H9 (cell line): ENCODE results near the gene FRY. TPM values are rescaled to one million over a fixed set of nuclear protein-coding genes. Genes with fewer than 3 reads are reported as not detected.

Experiments
- DNase-seq: peaks from one replicate; pipeline ENCODE4 v3.0.0-alpha.2; 2017
- H2AFZ ChIP-seq: one replicate; pipeline ENCODE4 v1.6.1; 2013; ENCODE audit warnings: mild to moderate bottlenecking, low read length, control low read depth, moderate library complexity
- H2AK5ac ChIP-seq: 2 replicates; pipeline ENCODE4 v1.6.1; 2013; ENCODE audit warnings: low read length, control low read depth, mixed read lengths; ENCODE audit not compliant: insufficient read length
- H2BK120ac ChIP-seq: one replicate; pipeline ENCODE4 v1.6.1; 2013; ENCODE audit warnings: low read depth, mild to moderate bottlenecking, low read length, control low read depth, inconsistent platforms; ENCODE audit not compliant: poor library complexity, severe bottlenecking
- H2BK12ac ChIP-seq: 2 replicates; pipeline ENCODE4 v1.6.1; 2013; ENCODE audit warnings: low read length, control low read depth, mixed read lengths, low read depth; ENCODE audit not compliant: insufficient read length
- H2BK15ac ChIP-seq: 2 replicates; pipeline ENCODE4 v1.6.1; 2013; ENCODE audit warnings: low read depth, low read length, control low read depth
- H2BK20ac ChIP-seq: one replicate; pipeline ENCODE4 v1.6.1; 2013; ENCODE audit warnings: low read depth, mild to moderate bottlenecking, low read length, control low read depth, inconsistent platforms; ENCODE audit not compliant: poor library complexity, severe bottlenecking
- H2BK5ac ChIP-seq: 2 replicates; pipeline ENCODE4 v1.6.1; 2013; ENCODE audit warnings: low read length, control low read depth, mixed read lengths; ENCODE audit not compliant: insufficient read length
- H3K14ac ChIP-seq: 2 replicates; pipeline ENCODE4 v1.6.1; 2013; ENCODE audit warnings: low read length, control low read depth; ENCODE audit not compliant: insufficient read depth
- H3K18ac ChIP-seq: 2 replicates; pipeline ENCODE4 v1.6.1; 2013; ENCODE audit warnings: low read depth, mild to moderate bottlenecking, mixed read lengths, low read length, control low read depth; ENCODE audit not compliant: insufficient read length
- H3K23ac ChIP-seq: 2 replicates; pipeline ENCODE4 v1.6.1; 2013; ENCODE audit warnings: low read length, control low read depth, mixed read lengths, low read depth; ENCODE audit not compliant: insufficient read length
- H3K23me2 ChIP-seq: 2 replicates; pipeline ENCODE4 v1.6.1; 2013; ENCODE audit warnings: low read depth, mild to moderate bottlenecking, mixed read lengths, low read length, control low read depth; ENCODE audit not compliant: insufficient read length, poor library complexity, severe bottlenecking
- H3K27ac ChIP-seq: 2 replicates; pipeline ENCODE4 v1.5.1; 2013; ENCODE audit warnings: low read length, control low read depth, mixed read lengths, low read depth; ENCODE audit not compliant: insufficient read length
- H3K27me3 ChIP-seq: 2 replicates; pipeline ENCODE4 v1.6.1; 2013; ENCODE audit warnings: low read length, control low read depth, inconsistent platforms; ENCODE audit not compliant: insufficient read depth
- H3K4ac ChIP-seq: 2 replicates; pipeline ENCODE4 v1.6.1; 2013; ENCODE audit warnings: low read depth, mild to moderate bottlenecking, control low read depth, inconsistent platforms, low read length, moderate library complexity
- H3K4me1 ChIP-seq: 2 replicates; pipeline ENCODE4 v1.6.1; 2013; ENCODE audit warnings: low read length, control low read depth, inconsistent platforms; ENCODE audit not compliant: insufficient read depth
- H3K4me2 ChIP-seq: 2 replicates; pipeline ENCODE4 v1.6.1; 2013; ENCODE audit warnings: low read length, control low read depth, mixed read lengths; ENCODE audit not compliant: insufficient read length, insufficient read depth
- H3K56ac ChIP-seq: 2 replicates; pipeline ENCODE4 v1.6.1; 2013; ENCODE audit warnings: low read depth, mild to moderate bottlenecking, mixed read lengths, low read length, control low read depth; ENCODE audit not compliant: insufficient read length
- H3K79me1 ChIP-seq: 2 replicates; pipeline ENCODE4 v1.6.1; 2013; ENCODE audit warnings: low read depth, mild to moderate bottlenecking, moderate library complexity, low read length, control low read depth, inconsistent platforms; ENCODE audit not compliant: insufficient read depth, poor library complexity, severe bottlenecking
- H3K79me2 ChIP-seq: 2 replicates; pipeline ENCODE4 v1.6.1; 2013; ENCODE audit warnings: low read length, control low read depth, inconsistent platforms; ENCODE audit not compliant: insufficient read depth
- H3K9ac ChIP-seq: 2 replicates; pipeline ENCODE4 v1.6.1; 2013; ENCODE audit warnings: low read length, control low read depth, mixed read lengths; ENCODE audit not compliant: insufficient read length; ENCODE audit errors: extremely low read depth
- H3K9me3 ChIP-seq: one replicate; pipeline ENCODE4 v1.6.1; 2013; ENCODE audit warnings: low read depth, low read length, inconsistent platforms; ENCODE audit not compliant: control insufficient read depth
- H3T11ph ChIP-seq: one replicate; pipeline ENCODE4 v1.6.1; 2013; ENCODE audit warnings: mild to moderate bottlenecking, low read length, control low read depth, inconsistent platforms
- H4K20me1 ChIP-seq: one replicate; pipeline ENCODE4 v1.6.1; 2013; ENCODE audit not compliant: control insufficient read depth, insufficient read length, insufficient read depth
- H4K5ac ChIP-seq: 2 replicates; pipeline ENCODE4 v1.6.1; 2013; ENCODE audit warnings: low read depth, mild to moderate bottlenecking, mixed read lengths, low read length, control low read depth; ENCODE audit not compliant: insufficient read length
- H4K8ac ChIP-seq: replicated peaks from 2 replicates; pipeline ENCODE4 v1.6.1; 2013; ENCODE audit warnings: low read length, control low read depth, mixed read lengths, low read depth; ENCODE audit not compliant: insufficient read length
- H4K91ac ChIP-seq: 2 replicates; pipeline ENCODE4 v1.6.1; 2013; ENCODE audit warnings: low read depth, mild to moderate bottlenecking, moderate library complexity, mixed read lengths, low read length, control low read depth; ENCODE audit not compliant: insufficient read length
- H3K27ac Mint-ChIP-seq, 3 experiments: 2 replicates in 2 of 3; 3 replicates in 1 of 3; pipeline ENCODE4 v1.8.0; 2020 to 2021; ENCODE audit warnings: mixed read lengths in 3 of 3, mild to moderate bottlenecking in 1 of 3, moderate library complexity in 1 of 3
- H3K27me3 Mint-ChIP-seq: 2 replicates; pipeline ENCODE4 v1.8.0; 2021; ENCODE audit warnings: low read depth, mild to moderate bottlenecking, moderate library complexity, mixed read lengths
- H3K36me3 Mint-ChIP-seq, 3 experiments: 2 replicates in 2 of 3; 3 replicates in 1 of 3; pipeline ENCODE4 v1.8.0; 2020 to 2021; ENCODE audit warnings: low read depth in 3 of 3, mixed read lengths in 3 of 3; ENCODE audit not compliant: insufficient read depth in 1 of 3
- H3K4me1 Mint-ChIP-seq, 2 experiments: 2 replicates each; pipeline ENCODE4 v1.8.0; 2020; ENCODE audit warnings: mixed read lengths in 2 of 2
- H3K4me3 Mint-ChIP-seq, 2 experiments: 2 replicates in 1 of 2; 3 replicates in 1 of 2; pipeline ENCODE4 v1.8.0; 2020 to 2021; ENCODE audit warnings: mild to moderate bottlenecking in 2 of 2, mixed read lengths in 2 of 2, moderate library complexity in 1 of 2
- H3K9me3 Mint-ChIP-seq, 2 experiments: 2 replicates in 1 of 2; 3 replicates in 1 of 2; pipeline ENCODE4 v1.8.0; 2020; ENCODE audit warnings: mild to moderate bottlenecking in 2 of 2, mixed read lengths in 2 of 2, moderate library complexity in 1 of 2
- WGBS: extraction: QIAGEN DNeasy Blood & Tissue Kit; methylation state at CpG from one replicate; pipeline ENCODE4 v1.1.7; 2013; ENCODE audit warnings: missing lambda C conversion rate, low lambda C conversion rate, mixed read lengths; ENCODE audit not compliant: insufficient read length; ENCODE audit errors: extremely low coverage; 5-methylcytosine and 5-hydroxymethylcytosine counted together
- total RNA-seq: library from RNA; stranded (reverse); gene quantifications from 2 replicates; pipeline ENCODE4 v1.2.1, GENCODE V29; 2021
- TF ChIP-seq, protein P1 (sequence below): fragments of 200-600 bp; sonication (generic); conservative IDR thresholded peaks from 3 replicates; pipeline ENCODE4 v1.8.0; 2021; ENCODE audit warnings: antibody characterized with exemption, mild to moderate bottlenecking

The FRY gene
- total RNA-seq, 1 experiment from 2014 or later = 5.2 TPM

DNA sequence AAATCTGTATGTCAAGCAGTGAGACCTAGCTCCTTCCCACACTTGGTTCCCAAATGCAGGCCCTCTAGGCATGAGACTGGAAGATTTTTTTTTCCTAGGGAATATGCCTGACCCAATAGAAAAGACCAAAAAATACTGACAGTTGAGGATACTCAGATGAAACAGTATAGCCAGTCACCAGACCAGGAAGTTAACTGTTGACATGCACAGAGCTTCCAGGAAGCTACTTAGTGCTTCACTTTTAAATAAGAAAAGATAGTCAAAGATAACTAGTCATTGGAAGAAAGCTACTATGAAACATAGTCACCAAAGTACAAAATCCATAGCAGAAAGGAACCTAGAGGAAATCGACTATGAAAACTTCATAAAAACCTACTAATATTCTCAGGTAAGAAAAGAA is 316.1 kb downstream of the FRY start:
- H3T11ph ChIP-seq = no peak overlapping the region
- no peak overlapping the region for H3K14ac ChIP-seq
- peak overlapping the region in 1 of 3 experiments; percentile 39; a peak in 2 of 7 replicates for H3K27ac Mint-ChIP-seq
- no peaks in the 10 kb centered on the region for H3K27me3 Mint-ChIP-seq
- H3K56ac ChIP-seq = no peak overlapping the region
- H2BK15ac ChIP-seq = no peak overlapping the region
- no peak overlapping the region for H3K23ac ChIP-seq
- H2AFZ ChIP-seq = no peak overlapping the region
- H3K9me3 Mint-ChIP-seq = no peaks in the 10 kb centered on the region; a peak in 1 of 5 replicates
- H3K23me2 ChIP-seq = no peaks in the 10 kb centered on the region
- no peak overlapping the region for H3K18ac ChIP-seq
- H2AK5ac ChIP-seq = no peak overlapping the region
- no peaks in the 10 kb centered on the region for H4K20me1 ChIP-seq
- H2BK12ac ChIP-seq = no peak overlapping the region
- H4K8ac ChIP-seq = no peak overlapping the region
- H3K27me3 ChIP-seq = no peaks in the 10 kb centered on the region
- DNase-seq = no peak
- H4K5ac ChIP-seq = no peak overlapping the region
- H3K27ac ChIP-seq = no peak overlapping the region
- H3K9ac ChIP-seq = no peak overlapping the region
- H4K91ac ChIP-seq = no peak overlapping the region
- H2BK5ac ChIP-seq = no peak overlapping the region
- no peak overlapping the region for H3K4ac ChIP-seq
- H3K9me3 ChIP-seq = no peaks in the 10 kb centered on the region
- H3K4me3 Mint-ChIP-seq = no peak overlapping the region
- H2BK20ac ChIP-seq = no peak overlapping the region
- no peaks in the 10 kb centered on the region for H3K79me2 ChIP-seq
- H2BK120ac ChIP-seq = no peak overlapping the region
- no peaks in the 10 kb centered on the region for H3K4me1 Mint-ChIP-seq
- peaks cover 23 to 41% (median 38%) of the 10 kb centered on the region in 3 experiments for H3K36me3 Mint-ChIP-seq
- TF ChIP-seq, protein P1, sequence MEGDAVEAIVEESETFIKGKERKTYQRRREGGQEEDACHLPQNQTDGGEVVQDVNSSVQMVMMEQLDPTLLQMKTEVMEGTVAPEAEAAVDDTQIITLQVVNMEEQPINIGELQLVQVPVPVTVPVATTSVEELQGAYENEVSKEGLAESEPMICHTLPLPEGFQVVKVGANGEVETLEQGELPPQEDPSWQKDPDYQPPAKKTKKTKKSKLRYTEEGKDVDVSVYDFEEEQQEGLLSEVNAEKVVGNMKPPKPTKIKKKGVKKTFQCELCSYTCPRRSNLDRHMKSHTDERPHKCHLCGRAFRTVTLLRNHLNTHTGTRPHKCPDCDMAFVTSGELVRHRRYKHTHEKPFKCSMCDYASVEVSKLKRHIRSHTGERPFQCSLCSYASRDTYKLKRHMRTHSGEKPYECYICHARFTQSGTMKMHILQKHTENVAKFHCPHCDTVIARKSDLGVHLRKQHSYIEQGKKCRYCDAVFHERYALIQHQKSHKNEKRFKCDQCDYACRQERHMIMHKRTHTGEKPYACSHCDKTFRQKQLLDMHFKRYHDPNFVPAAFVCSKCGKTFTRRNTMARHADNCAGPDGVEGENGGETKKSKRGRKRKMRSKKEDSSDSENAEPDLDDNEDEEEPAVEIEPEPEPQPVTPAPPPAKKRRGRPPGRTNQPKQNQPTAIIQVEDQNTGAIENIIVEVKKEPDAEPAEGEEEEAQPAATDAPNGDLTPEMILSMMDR = no peak
- no peak overlapping the region for H3K4me2 ChIP-seq
- WGBS = no CpG with 5 or more reads among the region's 1 CpG
- H3K79me1 ChIP-seq = no peaks in the 10 kb centered on the region
- no peaks in the 10 kb centered on the region for H3K4me1 ChIP-seq
